Neural cell (in vitro differentiated cells): ENCODE results near the gene TNS1.

Experiments used
- CTCF ChIP-seq: fragments of 450-650 bp; IDR thresholded peaks from 2 replicates; pipeline ENCODE4 v1.5.1; 2014; ENCODE audit warnings: antibody characterized with exemption, mild to moderate bottlenecking, moderate library complexity; ENCODE audit not compliant: poor library complexity, severe bottlenecking
- EP300 ChIP-seq: fragments of 450-650 bp; conservative IDR thresholded peaks from 2 replicates; pipeline ENCODE4 v1.6.1; 2014; ENCODE audit warnings: antibody characterized with exemption, mild to moderate bottlenecking, moderate library complexity; ENCODE audit not compliant: poor library complexity, severe bottlenecking
- EZH2 ChIP-seq: fragments of 200-600, 300-800 bp; shearing (Covaris generic), sonication (generic); IDR thresholded peaks from 2 replicates; pipeline ENCODE4 v1.6.1; 2014; ENCODE audit warnings: antibody characterized with exemption, low read length, borderline replicate concordance, mild to moderate bottlenecking; ENCODE audit not compliant: insufficient read depth, poor library complexity, severe bottlenecking
- POLR2AphosphoS5 ChIP-seq: IDR thresholded peaks from 2 replicates; pipeline ENCODE4 v1.6.1; 2012
- SMC3 ChIP-seq: fragments of 450-650 bp; conservative IDR thresholded peaks from 2 replicates; pipeline ENCODE4 v1.6.1; 2014; ENCODE audit warnings: antibody characterized with exemption, mild to moderate bottlenecking, moderate library complexity; ENCODE audit not compliant: poor library complexity

- no peak for TF ChIP-seq CTCF
- TF ChIP-seq SMC3: no peak
- no peak for TF ChIP-seq EZH2
- no peak for TF ChIP-seq EP300
- TF ChIP-seq POLR2AphosphoS5: no peak
These were observed 49.3 kb downstream of the TNS1 start for GRCh38 chr2:217953531-217953932.
